HFFc6 (cell line): Measurements from ENCODE around the gene ASB6. TPM values are rescaled to one million over a fixed set of nuclear protein-coding genes. Genes with fewer than 3 reads are reported as not detected.

ENCODE experiments used
- DNase-seq: peaks from one replicate; pipeline ENCODE4 v3.0.0-alpha.2; 2018
- H3K27ac Mint-ChIP-seq: 2 replicates; pipeline ENCODE4 v1.8.0; 2020; ENCODE audit warnings: mild to moderate bottlenecking, mixed read lengths
- H3K27me3 Mint-ChIP-seq: 2 replicates; pipeline ENCODE4 v1.8.0; 2021; ENCODE audit warnings: mild to moderate bottlenecking, moderate library complexity, mixed read lengths; ENCODE audit not compliant: insufficient read depth
- H3K36me3 Mint-ChIP-seq: 2 replicates; pipeline ENCODE4 v1.8.0; 2021; ENCODE audit warnings: low read depth, mixed read lengths
- H3K4me1 Mint-ChIP-seq: 2 replicates; pipeline ENCODE4 v1.8.0; 2020; ENCODE audit warnings: low read depth, mixed read lengths
- H3K4me3 Mint-ChIP-seq: 2 replicates; pipeline ENCODE4 v1.8.0; 2020; ENCODE audit warnings: mild to moderate bottlenecking, moderate library complexity, mixed read lengths
- H3K9me3 Mint-ChIP-seq: 2 replicates; pipeline ENCODE4 v1.8.0; 2020; ENCODE audit warnings: mild to moderate bottlenecking, mixed read lengths
- total RNA-seq, 6 experiments: library from RNA; stranded (reverse); fragmentation: NEBNext Ultra II Directional; extraction: Animal tissue kit (Norgen Biotek cat#: 25700); gene quantifications; 2 replicates in 1 of 6; 3 replicates in 5 of 6; pipeline ENCODE4 v1.2.3, GENCODE V29; 2021
- TF ChIP-seq, protein P1 (sequence below): fragments of 200-600 bp; sonication (generic); IDR thresholded peaks from 2 replicates; pipeline ENCODE4 v1.5.0; 2021; ENCODE audit warnings: antibody characterized with exemption, mild to moderate bottlenecking

Gene ASB6
- total RNA-seq, 6 experiments from 2014 or later = 28.9 to 33.1 (median 30.6) TPM

DNA sequence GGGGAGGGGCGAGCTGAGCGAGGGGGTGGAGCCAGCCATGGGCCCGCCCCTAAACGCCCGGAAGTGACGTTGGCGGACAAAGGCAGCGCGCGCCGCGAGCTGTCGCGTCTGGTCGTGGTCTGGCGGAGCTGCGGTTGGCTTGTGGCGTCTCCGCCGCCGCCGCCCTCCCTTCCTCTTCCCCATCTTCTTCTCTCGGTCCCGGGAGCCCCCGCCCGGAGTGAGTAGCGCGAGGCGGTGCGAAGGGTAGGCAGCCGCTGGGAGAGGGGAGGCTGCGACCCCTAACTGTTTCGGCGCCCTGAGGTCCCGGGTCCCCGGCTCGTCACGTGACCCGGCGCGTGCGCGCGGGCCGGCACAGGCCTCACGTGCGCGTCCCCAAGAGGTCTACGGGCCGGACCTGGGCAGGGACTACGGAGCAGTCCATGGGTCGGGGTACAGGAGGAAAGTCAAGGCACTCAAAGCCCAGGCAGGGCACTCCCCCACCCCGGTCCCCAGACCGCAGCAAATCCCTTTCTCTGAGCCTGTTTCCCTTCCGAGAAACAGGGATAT is 15.8 kb downstream of the ASB6 start, which contains the start of gene NTMT1:
Gene NTMT1 (plus strand): TSS at position 85 of the 546 bp plus-strand sequence. CDS start 6,541 bp downstream, outside the sequence.
- Mint-ChIP-seq H3K36me3 (peaks cover 7% of the 10 kb centered on the region), H3K9me3 (no peaks in the 10 kb centered on the region), H3K27ac (peak within 1 kb of the TSS; percentile 96), H3K4me3 (peak within 1 kb of the TSS; percentile 88), H3K27me3 (no peaks in the 10 kb centered on the region; the same call in 1 of the 2 replicates), H3K4me1 (peaks cover 63% of the 10 kb centered on the region)
- peak; percentile 74 for DNase-seq
- TF ChIP-seq, protein P1, sequence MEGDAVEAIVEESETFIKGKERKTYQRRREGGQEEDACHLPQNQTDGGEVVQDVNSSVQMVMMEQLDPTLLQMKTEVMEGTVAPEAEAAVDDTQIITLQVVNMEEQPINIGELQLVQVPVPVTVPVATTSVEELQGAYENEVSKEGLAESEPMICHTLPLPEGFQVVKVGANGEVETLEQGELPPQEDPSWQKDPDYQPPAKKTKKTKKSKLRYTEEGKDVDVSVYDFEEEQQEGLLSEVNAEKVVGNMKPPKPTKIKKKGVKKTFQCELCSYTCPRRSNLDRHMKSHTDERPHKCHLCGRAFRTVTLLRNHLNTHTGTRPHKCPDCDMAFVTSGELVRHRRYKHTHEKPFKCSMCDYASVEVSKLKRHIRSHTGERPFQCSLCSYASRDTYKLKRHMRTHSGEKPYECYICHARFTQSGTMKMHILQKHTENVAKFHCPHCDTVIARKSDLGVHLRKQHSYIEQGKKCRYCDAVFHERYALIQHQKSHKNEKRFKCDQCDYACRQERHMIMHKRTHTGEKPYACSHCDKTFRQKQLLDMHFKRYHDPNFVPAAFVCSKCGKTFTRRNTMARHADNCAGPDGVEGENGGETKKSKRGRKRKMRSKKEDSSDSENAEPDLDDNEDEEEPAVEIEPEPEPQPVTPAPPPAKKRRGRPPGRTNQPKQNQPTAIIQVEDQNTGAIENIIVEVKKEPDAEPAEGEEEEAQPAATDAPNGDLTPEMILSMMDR = no peak

DNA sequence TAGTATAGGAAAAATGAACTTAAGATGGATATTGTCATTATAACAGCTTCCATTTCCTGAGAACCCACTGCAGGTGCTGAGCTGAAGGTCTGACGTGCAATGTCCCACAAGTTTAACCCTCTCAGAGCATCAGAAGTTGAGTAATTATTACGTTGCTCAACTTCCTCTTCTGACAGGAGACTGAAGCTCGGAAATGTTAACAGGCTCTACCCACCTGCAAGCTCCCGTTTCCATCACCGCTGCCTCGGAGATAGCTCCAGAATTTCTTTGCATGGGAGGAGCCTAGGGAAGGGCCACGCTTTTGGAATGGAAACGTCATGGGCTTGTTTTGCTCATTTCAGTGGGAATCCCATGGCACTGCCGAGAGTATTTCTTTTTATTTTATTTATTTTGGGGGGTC is 17.0 kb downstream of the ASB6 start:
- Mint-ChIP-seq H3K27ac (no peak overlapping the region), H3K36me3 (peaks cover 5% of the 10 kb centered on the region; the same call in 1 of the 2 replicates), H3K27me3 (no peaks in the 10 kb centered on the region; the same call in 1 of the 2 replicates), H3K4me1 (peaks cover 56% of the 10 kb centered on the region), H3K4me3 (no peak overlapping the region), H3K9me3 (no peaks in the 10 kb centered on the region)
- TF ChIP-seq, protein P1 = no peak
- DNase-seq = no peak

DNA sequence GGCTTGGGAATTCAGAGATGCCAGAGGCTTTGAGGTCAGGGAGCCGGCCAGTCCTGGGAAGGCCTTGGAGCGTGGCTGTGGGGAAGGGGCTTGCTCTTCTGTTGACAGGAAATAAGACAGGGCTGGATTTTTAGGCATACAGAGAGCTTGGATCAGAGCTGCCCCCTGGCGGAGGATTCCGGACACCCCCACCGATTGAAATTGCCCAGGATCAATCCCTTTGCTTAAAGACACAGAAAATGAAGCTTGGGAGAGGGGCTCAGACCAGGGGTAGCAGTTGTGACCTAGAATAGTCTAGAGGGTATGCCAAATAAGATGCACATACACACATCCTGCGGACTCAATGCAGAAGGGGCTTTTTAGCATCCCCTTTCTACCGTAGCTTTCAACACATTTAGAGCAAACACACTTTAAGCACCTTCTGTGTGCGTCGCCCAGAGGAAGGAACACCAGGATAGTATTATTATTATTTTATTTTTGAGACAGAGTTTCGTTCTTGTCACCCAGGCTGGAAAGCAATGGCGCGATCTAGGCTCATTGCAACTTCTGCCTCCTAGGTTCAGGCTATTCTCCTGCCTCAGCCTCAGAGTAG is 17.7 kb downstream of the ASB6 start:
- peak; percentile 36 for DNase-seq
- Mint-ChIP-seq H3K27me3 (no peaks in the 10 kb centered on the region; the same call in 1 of the 2 replicates), H3K27ac (peak overlapping the region; percentile 65), H3K36me3 (peaks cover 5% of the 10 kb centered on the region; the same call in 1 of the 2 replicates), H3K4me3 (no peak overlapping the region; the same call in 1 of the 2 replicates), H3K9me3 (no peaks in the 10 kb centered on the region), H3K4me1 (peaks cover 53% of the 10 kb centered on the region)
- TF ChIP-seq, protein P1 = peak; percentile 88

DNA sequence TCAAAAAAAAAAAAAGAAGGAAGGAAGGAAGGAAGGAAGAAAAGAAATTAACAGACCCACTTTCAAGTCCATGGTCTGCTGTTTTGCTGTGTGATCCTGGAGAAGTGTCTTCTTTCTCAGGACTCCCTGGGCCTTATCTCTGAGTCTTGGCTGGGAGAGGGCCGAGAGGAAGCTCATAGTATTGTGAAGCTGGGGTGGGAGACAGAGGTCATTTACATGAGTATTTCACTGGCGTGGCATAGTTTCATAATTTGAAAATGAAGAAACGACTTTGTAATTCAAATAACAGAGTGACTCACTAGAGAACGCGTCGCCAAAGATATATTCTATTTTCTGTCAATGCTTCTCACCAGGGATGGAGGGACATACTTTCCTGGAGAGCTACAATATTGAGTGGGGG is 18.6 kb downstream of the ASB6 start:
- no peaks in the 10 kb centered on the region for H3K9me3 Mint-ChIP-seq
- peak; percentile 45 for DNase-seq
- H3K4me3 Mint-ChIP-seq = peak overlapping the region; percentile 38; the same call in 1 of the 2 replicates
- peaks cover 5% of the 10 kb centered on the region; the same call in 1 of the 2 replicates for H3K36me3 Mint-ChIP-seq
- H3K27me3 Mint-ChIP-seq = no peaks in the 10 kb centered on the region; the same call in 1 of the 2 replicates
- H3K27ac Mint-ChIP-seq = peak overlapping the region; percentile 86
- TF ChIP-seq, protein P1 = no peak
- H3K4me1 Mint-ChIP-seq = peaks cover 51% of the 10 kb centered on the region

DNA sequence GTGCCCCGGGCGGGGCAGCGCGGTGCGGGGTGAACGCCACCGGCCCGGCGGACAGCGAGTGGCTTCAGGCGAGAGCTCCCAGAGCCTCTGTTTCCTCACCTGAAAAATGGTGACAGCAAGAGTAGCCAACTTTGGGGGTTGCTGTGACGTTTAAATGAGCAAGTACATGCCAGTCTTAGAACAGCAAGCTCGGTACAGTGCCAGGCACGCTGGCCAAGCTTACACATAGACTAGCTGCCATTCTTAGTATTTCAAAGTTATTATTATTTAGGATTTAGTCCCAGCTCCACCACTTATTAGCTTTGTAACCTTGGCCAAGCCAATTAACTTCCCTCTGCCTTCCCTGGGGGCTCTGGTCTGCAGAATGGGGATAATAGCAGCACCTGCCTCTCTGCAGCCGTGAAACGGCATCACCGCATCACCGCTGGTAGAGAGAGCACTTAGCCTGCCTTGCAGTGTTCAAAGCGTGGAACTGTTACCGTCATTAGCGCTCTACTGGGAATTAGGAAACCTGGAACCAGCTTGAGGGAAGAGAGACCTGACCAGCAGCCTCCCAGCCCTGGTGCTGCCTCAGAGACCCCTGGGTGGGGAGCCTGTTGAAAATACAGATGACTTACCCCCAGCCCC is 21.2 kb downstream of the ASB6 start, which contains the start of gene C9orf50:
Gene C9orf50 (minus strand): TSS at position 433 of the 627 bp plus-strand sequence. CDS start 527 bp downstream, outside the sequence.
- Mint-ChIP-seq H3K4me3 (peak within 1 kb of the TSS; percentile 37), H3K4me1 (peaks cover 53% of the 10 kb centered on the region), H3K27ac (no peak within 1 kb of the TSS), H3K9me3 (no peaks in the 10 kb centered on the region), H3K27me3 (no peaks in the 10 kb centered on the region), H3K36me3 (no peaks in the 10 kb centered on the region)
- TF ChIP-seq, protein P1 = no peak
- no peak for DNase-seq
